Uterus (tissue), 4 donors: ENCODE data around the gene FUT1. TPM values are rescaled to one million over a fixed set of nuclear protein-coding genes. Genes with fewer than 3 reads are reported as not detected.
"Not testable (repeated sequence)": the region's sequence is repeated elsewhere in the genome, so short reads cannot be mapped to it uniquely, and the experiment has no call there.

Source experiments
- DNase-seq, 2 donors: peaks; one replicate each; pipeline ENCODE4 v3.0.0-alpha.2; 2019 to 2020
- H3K27ac ChIP-seq, 2 donors: fragments of 200-600 bp; sonication (generic); 1 replicate in 1 of 2; 2 replicates in 1 of 2; pipeline ENCODE4 v1.5.1; 2016 to 2018
- H3K27me3 ChIP-seq, 2 donors: fragments of 200-600 bp; sonication (generic); one replicate each; pipeline ENCODE4 v1.5.1; 2018 to 2019; ENCODE audit warnings: control low read depth in 1 of 2
- H3K36me3 ChIP-seq, 2 donors: fragments of 200-600 bp; sonication (generic); one replicate each; pipeline ENCODE4 v1.5.1; 2019; ENCODE audit warnings: control low read depth in 1 of 2
- H3K4me1 ChIP-seq, 2 donors: fragments of 200-600 bp; sonication (generic); one replicate each; pipeline ENCODE4 v1.5.1; 2018 to 2019; ENCODE audit warnings: control low read depth in 1 of 2
- H3K4me3 ChIP-seq, 2 donors: fragments of 200-600 bp; sonication (generic); 1 replicate in 1 of 2; 2 replicates in 1 of 2; pipeline ENCODE4 v1.5.1; 2018 to 2019; ENCODE audit warnings: mild to moderate bottlenecking in 1 of 2
- H3K9me3 ChIP-seq, 2 donors: fragments of 200-600 bp; sonication (generic); one replicate each; pipeline ENCODE4 v1.5.1; 2019; ENCODE audit warnings: control low read depth in 1 of 2
- CTCF ChIP-seq, 4 experiments: fragments of 200-600 bp in 2 of 4; fragments of 450-650 bp in 2 of 4; sonication (generic) in 2 of 4; IDR thresholded peaks; one replicate each; pipeline ENCODE4 v1.5.1; 2016 to 2019; ENCODE audit warnings: antibody characterized with exemption in 4 of 4, mild to moderate bottlenecking in 2 of 4, moderate library complexity in 1 of 4
- POLR2A ChIP-seq, 2 donors: fragments of 450-650 bp; IDR thresholded peaks; one replicate each; pipeline ENCODE4 v1.6.1; 2016; ENCODE audit warnings: antibody characterized with exemption in 2 of 2, mild to moderate bottlenecking in 1 of 2, moderate library complexity in 1 of 2
- intact Hi-C: fragments of 100-400 bp; cut with DNase I; formaldehyde crosslinking; loops from one replicate; pipeline ENCODE4 v1.15.1; 2023; ENCODE audit warnings: low total_unique reads
- total RNA-seq, 4 donors: library from RNA; depleted of rRNA in 3 of 4; stranded (reverse); fragments of >200 nt in 3 of 4; gene quantifications; one replicate each; pipeline versions ENCODE4 v1.1.0 to v1.2.4, GENCODE V29; 2014 to 2023
- donor health status: DM: yes; HTN: yes; CAD: no.

The FUT1 gene
- total RNA-seq, 4 donors from 2014 or later = 1.5 to 17.7 (median 4.4) TPM

- Histone ChIP-seq H3K27me3 (no peaks in the 10 kb centered on the region), H3K9me3 (no peaks in the 10 kb centered on the region), H3K27ac (peak overlapping the region; percentile 93 to 96), H3K4me1 (peaks cover 0 to 11% of the 10 kb centered on the region in 2 donors), H3K36me3 (no peaks in the 10 kb centered on the region), H3K4me3 (peak overlapping the region; percentile 51 to 64)
- intact Hi-C loops = no loop called here
- DNase-seq = peak; percentile 98 to 100
- TF ChIP-seq CTCF (IDR thresholded peaks at IDR 0.05) (peak in 1 of 4 experiments; percentile 14), POLR2A (IDR thresholded peaks at IDR 0.05) (peak in 1 of 2 donors; percentile 34)
Measured at GRCh38 chr19:48720613-48721296, 31.7 kb downstream of the FUT1 start.

GRCh38 chr19:48720251-48720612, 32.2 kb downstream of the FUT1 start:
- DNase-seq = no peak
- peaks cover 0 to 11% of the 10 kb centered on the region in 2 donors for H3K4me1 ChIP-seq
- peak overlapping the region; percentile 93 to 96 for H3K27ac ChIP-seq
- H3K36me3 ChIP-seq = no peaks in the 10 kb centered on the region
- TF ChIP-seq CTCF (IDR thresholded peaks at IDR 0.05) (no peak), POLR2A (IDR thresholded peaks at IDR 0.05) (no peak)
- intact Hi-C loops = no loop called here
- peak overlapping the region in 1 of 2 donors; percentile 51 for H3K4me3 ChIP-seq
- H3K27me3 ChIP-seq = no peaks in the 10 kb centered on the region
- H3K9me3 ChIP-seq = no peaks in the 10 kb centered on the region

- Histone ChIP-seq H3K4me1 (peaks cover 0 to 11% of the 10 kb centered on the region in 2 donors), H3K27ac (peak within 1 kb of the TSS; percentile 93 to 96), H3K9me3 (no peaks in the 10 kb centered on the region), H3K36me3 (no peaks in the 10 kb centered on the region), H3K4me3 (peak within 1 kb of the TSS; percentile 51 to 64), H3K27me3 (no peaks in the 10 kb centered on the region)
- intact Hi-C loops = no loop called here
- DNase-seq = peak; percentile 43 to 57
- no peak for TF ChIP-seq CTCF (IDR thresholded peaks at IDR 0.05)
- no peak for TF ChIP-seq POLR2A (IDR thresholded peaks at IDR 0.05)
Measured at GRCh38 chr19:48719263-48720171, 32.9 kb downstream of the FUT1 start, which contains the start of gene MAMSTR. Gene MAMSTR, minus strand, starts transcription at chr19:48719725. Its CDS starts 694 bp downstream, at chr19:48719031.

- no peak for DNase-seq
- Histone ChIP-seq H3K36me3 (no peaks in the 10 kb centered on the region), H3K9me3 (no peaks in the 10 kb centered on the region), H3K27me3 (no peaks in the 10 kb centered on the region), H3K4me1 (peaks cover 0 to 11% of the 10 kb centered on the region in 2 donors), H3K27ac (peak overlapping the region; percentile 93 to 96), H3K4me3 (no peak overlapping the region)
- TF ChIP-seq CTCF (IDR thresholded peaks at IDR 0.05) = no peak
- no peak for TF ChIP-seq POLR2A (IDR thresholded peaks at IDR 0.05)
- intact Hi-C loops = no loop called here
Measured at GRCh38 chr19:48718711-48719231, 33.7 kb downstream of the FUT1 start.

GRCh38 chr19:48718106-48718505, 34.3 kb downstream of the FUT1 start:
- intact Hi-C loops, H3K27ac ChIP-seq: not testable (repeated sequence)

More at GRCh38 chr19:48718106-48718505, 34.3 kb downstream of the FUT1 start:
- H3K36me3 ChIP-seq, H3K27me3 ChIP-seq, H3K4me3 ChIP-seq, DNase-seq, H3K9me3 ChIP-seq: not testable (repeated sequence)
- H3K4me1 ChIP-seq = peaks cover 0 to 11% of the 10 kb centered on the region in 2 donors
